GM23338 (cell line): Measurements from ENCODE around the gene ZDHHC3.

ENCODE experiments used
- CREB1 ChIP-seq: fragments of 250-450 bp; sonication (Bioruptor Pico); IDR thresholded peaks from 2 replicates; pipeline ENCODE4 v1.5.0; 2020; ENCODE audit warnings: low read depth, mild to moderate bottlenecking, moderate library complexity
- CTCF ChIP-seq, 2 experiments: fragments of 200-600 bp in 1 of 2; sonication (generic) in 1 of 2; conservative IDR thresholded peaks; 2 replicates each; pipeline versions ENCODE4 v1.5.1 to v1.6.1; 2016 to 2017; ENCODE audit warnings: antibody characterized with exemption in 2 of 2, low read depth in 2 of 2, mild to moderate bottlenecking in 2 of 2, moderate library complexity in 1 of 2
- ETS1 ChIP-seq: IDR thresholded peaks from 2 replicates; pipeline ENCODE4 v1.6.1; 2016; ENCODE audit warnings: antibody characterized with exemption
- EZH2 ChIP-seq: fragments of 200-600 bp; sonication (generic); IDR thresholded peaks from one replicate; pipeline ENCODE4 v1.8.0; 2017; ENCODE audit warnings: antibody characterized with exemption, mild to moderate bottlenecking, low read depth; ENCODE audit not compliant: unreplicated experiment
- EZH2phosphoT487 ChIP-seq: fragments of 200-600 bp; sonication (generic); IDR thresholded peaks from one replicate; pipeline ENCODE4 v1.8.1; 2018; ENCODE audit warnings: antibody characterized with exemption; ENCODE audit not compliant: unreplicated experiment
- JUNB ChIP-seq: IDR thresholded peaks from one replicate; pipeline ENCODE4 v1.6.1; 2016; ENCODE audit warnings: antibody characterized with exemption; ENCODE audit not compliant: unreplicated experiment
- NANOG ChIP-seq: IDR thresholded peaks from 2 replicates; pipeline ENCODE4 v1.6.1; 2016; ENCODE audit warnings: antibody characterized with exemption, borderline replicate concordance
- POLR2AphosphoS5 ChIP-seq: IDR thresholded peaks from 2 replicates; pipeline ENCODE4 v1.6.1; 2016; ENCODE audit warnings: antibody characterized with exemption, low read depth
- REST ChIP-seq: IDR thresholded peaks from one replicate; pipeline ENCODE4 v1.6.1; 2018; ENCODE audit warnings: antibody characterized with exemption; ENCODE audit not compliant: unreplicated experiment
- STAT1 ChIP-seq: IDR thresholded peaks from one replicate; pipeline ENCODE4 v1.6.1; 2016; ENCODE audit warnings: antibody characterized with exemption; ENCODE audit not compliant: unreplicated experiment
- TF ChIP-seq, protein P1 (sequence below): fragments of 250-450 bp; sonication (Bioruptor Pico); IDR thresholded peaks from 2 replicates; pipeline ENCODE4 v1.5.0; 2020; ENCODE audit warnings: mild to moderate bottlenecking, moderate library complexity

DNA sequence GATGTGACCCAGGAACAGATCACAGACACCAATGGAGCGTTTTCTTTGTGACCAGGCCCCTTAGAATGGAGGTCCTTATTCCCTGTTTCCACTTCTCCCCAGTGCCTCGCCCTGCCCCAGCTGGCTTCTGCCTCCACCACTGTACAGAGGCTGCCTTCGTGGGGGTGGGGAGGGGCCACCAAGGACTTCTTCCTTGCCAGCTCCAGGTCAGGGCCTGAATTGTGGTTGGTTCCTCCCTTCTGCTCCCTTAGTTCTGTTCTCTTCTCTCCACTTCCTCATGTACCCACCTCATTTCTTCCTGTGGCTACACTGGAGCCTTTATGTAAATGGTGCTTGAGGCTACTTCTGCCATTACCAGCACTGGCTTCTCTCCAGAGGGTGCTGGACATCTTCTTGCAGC is 85.1 kb downstream of the ZDHHC3 start:
- TF ChIP-seq CTCF (conservative IDR thresholded peaks at IDR 0.05; ENCODE audit: low read depth in 2 of 2) (no peak), POLR2AphosphoS5 (no peak), EZH2phosphoT487 (no peak), REST (no peak), ETS1 (no peak), NANOG (no peak), EZH2 (no peak), CREB1 (CRISPR knock-in tag) (no peak), JUNB (no peak), STAT1 (no peak)
- TF ChIP-seq, protein P1, sequence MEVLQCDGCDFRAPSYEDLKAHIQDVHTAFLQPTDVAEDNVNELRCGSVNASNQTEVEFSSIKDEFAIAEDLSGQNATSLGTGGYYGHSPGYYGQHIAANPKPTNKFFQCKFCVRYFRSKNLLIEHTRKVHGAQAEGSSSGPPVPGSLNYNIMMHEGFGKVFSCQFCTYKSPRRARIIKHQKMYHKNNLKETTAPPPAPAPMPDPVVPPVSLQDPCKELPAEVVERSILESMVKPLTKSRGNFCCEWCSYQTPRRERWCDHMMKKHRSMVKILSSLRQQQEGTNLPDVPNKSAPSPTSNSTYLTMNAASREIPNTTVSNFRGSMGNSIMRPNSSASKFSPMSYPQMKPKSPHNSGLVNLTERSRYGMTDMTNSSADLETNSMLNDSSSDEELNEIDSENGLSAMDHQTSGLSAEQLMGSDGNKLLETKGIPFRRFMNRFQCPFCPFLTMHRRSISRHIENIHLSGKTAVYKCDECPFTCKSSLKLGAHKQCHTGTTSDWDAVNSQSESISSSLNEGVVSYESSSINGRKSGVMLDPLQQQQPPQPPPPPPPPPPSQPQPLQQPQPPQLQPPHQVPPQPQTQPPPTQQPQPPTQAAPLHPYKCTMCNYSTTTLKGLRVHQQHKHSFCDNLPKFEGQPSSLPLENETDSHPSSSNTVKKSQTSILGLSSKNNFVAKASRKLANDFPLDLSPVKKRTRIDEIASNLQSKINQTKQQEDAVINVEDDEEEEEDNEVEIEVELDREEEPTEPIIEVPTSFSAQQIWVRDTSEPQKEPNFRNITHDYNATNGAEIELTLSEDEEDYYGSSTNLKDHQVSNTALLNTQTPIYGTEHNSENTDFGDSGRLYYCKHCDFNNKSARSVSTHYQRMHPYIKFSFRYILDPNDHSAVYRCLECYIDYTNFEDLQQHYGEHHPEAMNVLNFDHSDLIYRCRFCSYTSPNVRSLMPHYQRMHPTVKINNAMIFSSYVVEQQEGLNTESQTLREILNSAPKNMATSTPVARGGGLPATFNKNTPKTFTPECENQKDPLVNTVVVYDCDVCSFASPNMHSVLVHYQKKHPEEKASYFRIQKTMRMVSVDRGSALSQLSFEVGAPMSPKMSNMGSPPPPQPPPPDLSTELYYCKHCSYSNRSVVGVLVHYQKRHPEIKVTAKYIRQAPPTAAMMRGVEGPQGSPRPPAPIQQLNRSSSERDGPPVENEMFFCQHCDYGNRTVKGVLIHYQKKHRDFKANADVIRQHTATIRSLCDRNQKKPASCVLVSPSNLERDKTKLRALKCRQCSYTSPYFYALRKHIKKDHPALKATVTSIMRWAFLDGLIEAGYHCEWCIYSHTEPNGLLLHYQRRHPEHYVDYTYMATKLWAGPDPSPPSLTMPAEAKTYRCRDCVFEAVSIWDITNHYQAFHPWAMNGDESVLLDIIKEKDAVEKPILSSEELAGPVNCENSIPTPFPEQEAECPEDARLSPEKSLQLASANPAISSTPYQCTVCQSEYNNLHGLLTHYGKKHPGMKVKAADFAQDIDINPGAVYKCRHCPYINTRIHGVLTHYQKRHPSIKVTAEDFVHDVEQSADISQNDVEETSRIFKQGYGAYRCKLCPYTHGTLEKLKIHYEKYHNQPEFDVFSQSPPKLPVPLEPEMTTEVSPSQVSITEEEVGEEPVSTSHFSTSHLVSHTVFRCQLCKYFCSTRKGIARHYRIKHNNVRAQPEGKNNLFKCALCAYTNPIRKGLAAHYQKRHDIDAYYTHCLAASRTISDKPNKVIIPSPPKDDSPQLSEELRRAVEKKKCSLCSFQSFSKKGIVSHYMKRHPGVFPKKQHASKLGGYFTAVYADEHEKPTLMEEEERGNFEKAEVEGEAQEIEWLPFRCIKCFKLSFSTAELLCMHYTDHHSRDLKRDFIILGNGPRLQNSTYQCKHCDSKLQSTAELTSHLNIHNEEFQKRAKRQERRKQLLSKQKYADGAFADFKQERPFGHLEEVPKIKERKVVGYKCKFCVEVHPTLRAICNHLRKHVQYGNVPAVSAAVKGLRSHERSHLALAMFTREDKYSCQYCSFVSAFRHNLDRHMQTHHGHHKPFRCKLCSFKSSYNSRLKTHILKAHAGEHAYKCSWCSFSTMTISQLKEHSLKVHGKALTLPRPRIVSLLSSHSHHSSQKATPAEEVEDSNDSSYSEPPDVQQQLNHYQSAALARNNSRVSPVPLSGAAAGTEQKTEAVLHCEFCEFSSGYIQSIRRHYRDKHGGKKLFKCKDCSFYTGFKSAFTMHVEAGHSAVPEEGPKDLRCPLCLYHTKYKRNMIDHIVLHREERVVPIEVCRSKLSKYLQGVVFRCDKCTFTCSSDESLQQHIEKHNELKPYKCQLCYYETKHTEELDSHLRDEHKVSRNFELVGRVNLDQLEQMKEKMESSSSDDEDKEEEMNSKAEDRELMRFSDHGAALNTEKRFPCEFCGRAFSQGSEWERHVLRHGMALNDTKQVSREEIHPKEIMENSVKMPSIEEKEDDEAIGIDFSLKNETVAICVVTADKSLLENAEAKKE (CRISPR knock-in tag), result no peak
